ENCODE data around the gene KRT9. TPM values are rescaled to one million over a fixed set of nuclear protein-coding genes. Genes with fewer than 3 reads are reported as not detected.

Gene KRT9
- total RNA-seq, 3 donors from 2014 or later: 0.44 TPM; not detected in 2

DNA sequence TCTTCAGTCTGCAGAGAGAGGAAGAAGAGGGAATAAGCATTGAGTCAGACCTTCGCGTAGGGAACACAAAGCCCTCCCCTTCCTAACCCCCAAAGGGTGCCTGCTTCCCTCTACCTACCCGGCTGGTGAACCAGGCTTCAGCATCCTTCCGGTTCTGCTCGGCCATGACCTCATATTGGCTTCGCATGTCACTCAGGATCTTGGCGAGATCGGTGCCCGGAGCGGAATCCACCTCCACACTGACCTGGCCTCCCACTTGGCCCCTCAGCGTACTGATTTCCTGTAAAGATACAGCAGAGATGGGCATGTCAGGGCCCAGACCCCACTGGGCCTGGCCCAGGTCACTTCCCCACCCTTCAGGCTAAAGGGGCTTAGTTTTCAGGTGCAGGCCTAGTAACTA lies 47.6 kb downstream of the KRT9 start:
- intact Hi-C loops (cut with DNase I; ENCODE audit: low total_unique reads): no loop called here
- DNase-seq (ENCODE audit: low spot score in 2 of 2): no peak
- no peaks in the 10 kb centered on the region for H3K9me3 ChIP-seq
- peaks cover 0 to 6% of the 10 kb centered on the region in 2 donors for H3K4me1 ChIP-seq
- H3K36me3 ChIP-seq: no peaks in the 10 kb centered on the region
- peak overlapping the region; percentile 77 to 89 for H3K27ac ChIP-seq
- H3K4me3 ChIP-seq: peak overlapping the region in 2 of 3 donors; percentile 57 to 69
- H3K27me3 ChIP-seq: peaks cover 3 to 15% of the 10 kb centered on the region in 2 donors
- TF ChIP-seq POLR2AphosphoS5 (IDR thresholded peaks at IDR 0.05) (peak in 1 of 3 donors; percentile 23), POLR2A (IDR thresholded peaks at IDR 0.05) (no peak)
- TF ChIP-seq, protein P1, sequence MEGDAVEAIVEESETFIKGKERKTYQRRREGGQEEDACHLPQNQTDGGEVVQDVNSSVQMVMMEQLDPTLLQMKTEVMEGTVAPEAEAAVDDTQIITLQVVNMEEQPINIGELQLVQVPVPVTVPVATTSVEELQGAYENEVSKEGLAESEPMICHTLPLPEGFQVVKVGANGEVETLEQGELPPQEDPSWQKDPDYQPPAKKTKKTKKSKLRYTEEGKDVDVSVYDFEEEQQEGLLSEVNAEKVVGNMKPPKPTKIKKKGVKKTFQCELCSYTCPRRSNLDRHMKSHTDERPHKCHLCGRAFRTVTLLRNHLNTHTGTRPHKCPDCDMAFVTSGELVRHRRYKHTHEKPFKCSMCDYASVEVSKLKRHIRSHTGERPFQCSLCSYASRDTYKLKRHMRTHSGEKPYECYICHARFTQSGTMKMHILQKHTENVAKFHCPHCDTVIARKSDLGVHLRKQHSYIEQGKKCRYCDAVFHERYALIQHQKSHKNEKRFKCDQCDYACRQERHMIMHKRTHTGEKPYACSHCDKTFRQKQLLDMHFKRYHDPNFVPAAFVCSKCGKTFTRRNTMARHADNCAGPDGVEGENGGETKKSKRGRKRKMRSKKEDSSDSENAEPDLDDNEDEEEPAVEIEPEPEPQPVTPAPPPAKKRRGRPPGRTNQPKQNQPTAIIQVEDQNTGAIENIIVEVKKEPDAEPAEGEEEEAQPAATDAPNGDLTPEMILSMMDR (IDR thresholded peaks at IDR 0.05): no peak

DNA sequence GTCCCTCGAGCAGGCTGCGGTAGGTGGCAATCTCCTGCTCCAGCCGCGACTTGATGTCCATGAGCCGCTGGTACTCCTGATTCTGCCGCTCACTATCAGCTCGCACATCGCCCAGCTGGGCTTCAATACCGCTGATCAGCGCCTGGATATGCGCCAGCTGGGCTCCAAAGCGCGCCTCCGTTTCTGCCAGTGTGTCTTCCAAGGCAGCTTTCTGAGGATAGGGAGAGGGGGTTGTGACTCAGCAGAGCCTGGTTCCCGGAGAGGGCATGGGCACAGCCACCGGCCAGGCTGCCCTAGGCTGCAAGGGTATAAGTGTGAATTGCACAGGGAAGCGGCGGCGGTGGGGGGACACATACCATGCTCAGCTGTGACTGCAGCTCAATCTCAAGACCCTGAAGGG lies 48.1 kb downstream of the KRT9 start:
- H3K9me3 ChIP-seq: no peaks in the 10 kb centered on the region
- H3K4me1 ChIP-seq: peaks cover 0 to 6% of the 10 kb centered on the region in 2 donors
- H3K27ac ChIP-seq: peak overlapping the region; percentile 77 to 89
- DNase-seq (ENCODE audit: low spot score in 2 of 2): no peak
- TF ChIP-seq, protein P1 (IDR thresholded peaks at IDR 0.05): no peak
- TF ChIP-seq POLR2AphosphoS5 (IDR thresholded peaks at IDR 0.05): peak in 1 of 3 donors; percentile 27
- H3K27me3 ChIP-seq: peaks cover 3 to 15% of the 10 kb centered on the region in 2 donors
- no peaks in the 10 kb centered on the region for H3K36me3 ChIP-seq
- intact Hi-C loops (cut with DNase I; ENCODE audit: low total_unique reads): no loop called here
- H3K4me3 ChIP-seq: peak overlapping the region in 2 of 3 donors; percentile 57 to 69

DNA sequence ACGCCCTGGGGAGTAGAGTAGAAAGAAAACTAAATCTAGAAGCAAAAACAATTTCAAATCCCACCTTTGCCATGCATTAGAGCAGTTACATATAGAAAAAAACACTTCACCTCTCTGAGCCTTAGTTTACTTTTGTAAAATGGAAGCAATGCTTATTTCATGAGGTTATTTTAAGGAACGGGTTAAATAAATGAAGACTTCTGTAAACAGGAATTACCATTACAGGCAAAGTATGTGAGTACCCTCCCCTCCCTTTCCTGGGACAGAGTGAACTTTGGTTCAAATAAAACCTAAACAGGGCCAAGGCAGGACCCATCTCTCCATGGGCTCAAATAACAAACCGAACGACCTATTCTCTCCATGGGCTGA lies 48.6 kb downstream of the KRT9 start:
- Histone ChIP-seq H3K36me3 (no peaks in the 10 kb centered on the region), H3K9me3 (no peaks in the 10 kb centered on the region), H3K27ac (peak overlapping the region; percentile 77 to 89), H3K4me1 (peaks cover 0 to 6% of the 10 kb centered on the region in 2 donors), H3K27me3 (peaks cover 3 to 12% of the 10 kb centered on the region in 2 donors), H3K4me3 (peak overlapping the region in 2 of 3 donors; percentile 57 to 69)
- DNase-seq (ENCODE audit: low spot score in 2 of 2): no peak
- no peak for TF ChIP-seq POLR2A (IDR thresholded peaks at IDR 0.05)
- TF ChIP-seq, protein P1 (IDR thresholded peaks at IDR 0.05): no peak
- intact Hi-C loops (cut with DNase I; ENCODE audit: low total_unique reads): no loop called here

DNA sequence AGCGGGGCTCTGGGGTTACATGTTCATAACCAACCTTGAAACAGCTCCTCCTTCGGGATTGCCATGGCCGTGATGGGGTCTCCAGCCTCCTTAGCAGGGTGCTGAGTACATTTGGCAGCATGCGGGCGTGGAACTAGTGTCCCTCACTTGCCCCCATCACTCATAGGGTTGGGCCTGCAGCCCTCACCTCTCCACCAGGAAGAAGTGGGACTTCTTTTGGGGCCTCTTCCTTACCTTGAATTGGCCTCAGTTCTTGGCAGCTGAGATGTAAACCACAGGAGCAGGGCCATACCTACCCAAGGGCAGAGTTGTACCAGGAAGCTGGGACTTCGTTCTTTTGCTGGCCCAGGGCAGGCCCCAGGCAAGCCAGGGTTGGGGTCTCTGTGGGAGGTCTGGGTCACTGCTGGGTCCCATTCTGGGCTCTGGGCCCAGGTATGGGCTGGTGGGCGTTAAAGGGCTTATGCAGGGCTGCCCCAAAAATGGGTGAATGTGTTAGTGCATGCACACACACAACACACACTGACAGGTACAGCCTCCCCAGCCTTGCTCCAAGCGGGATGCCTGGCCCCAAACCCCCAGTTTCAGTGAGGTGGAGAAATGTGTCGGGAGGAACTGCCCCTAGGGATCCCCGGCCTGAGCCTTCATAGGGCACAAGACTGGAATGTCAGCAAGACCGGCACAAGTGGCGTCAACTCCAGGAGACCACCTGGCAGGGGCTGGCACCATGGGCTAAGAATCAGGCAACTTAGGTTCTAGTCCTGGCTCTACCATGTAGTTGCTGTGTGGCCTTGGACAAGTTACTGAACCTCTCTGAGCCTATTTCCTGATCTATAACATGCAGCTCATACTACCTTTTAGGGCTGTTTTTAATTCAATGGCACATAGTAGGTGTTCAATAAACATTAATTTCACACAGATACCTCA lies 49.3 kb downstream of the KRT9 start:
- Histone ChIP-seq H3K27ac (peak overlapping the region; percentile 89 to 92), H3K9me3 (no peaks in the 10 kb centered on the region), H3K4me1 (peaks cover 0 to 6% of the 10 kb centered on the region in 2 donors), H3K27me3 (peaks cover 3 to 6% of the 10 kb centered on the region in 2 donors), H3K36me3 (no peaks in the 10 kb centered on the region), H3K4me3 (peak overlapping the region in 2 of 3 donors; percentile 15 to 35)
- peak; percentile 81 to 86 for DNase-seq (ENCODE audit: low spot score in 2 of 2)
- TF ChIP-seq POLR2AphosphoS5 (IDR thresholded peaks at IDR 0.05): peak in 2 of 3 donors; percentile 33 to 49
- TF ChIP-seq POLR2A (IDR thresholded peaks at IDR 0.05): no peak
- intact Hi-C loops (cut with DNase I; ENCODE audit: low total_unique reads): no loop called here

DNA sequence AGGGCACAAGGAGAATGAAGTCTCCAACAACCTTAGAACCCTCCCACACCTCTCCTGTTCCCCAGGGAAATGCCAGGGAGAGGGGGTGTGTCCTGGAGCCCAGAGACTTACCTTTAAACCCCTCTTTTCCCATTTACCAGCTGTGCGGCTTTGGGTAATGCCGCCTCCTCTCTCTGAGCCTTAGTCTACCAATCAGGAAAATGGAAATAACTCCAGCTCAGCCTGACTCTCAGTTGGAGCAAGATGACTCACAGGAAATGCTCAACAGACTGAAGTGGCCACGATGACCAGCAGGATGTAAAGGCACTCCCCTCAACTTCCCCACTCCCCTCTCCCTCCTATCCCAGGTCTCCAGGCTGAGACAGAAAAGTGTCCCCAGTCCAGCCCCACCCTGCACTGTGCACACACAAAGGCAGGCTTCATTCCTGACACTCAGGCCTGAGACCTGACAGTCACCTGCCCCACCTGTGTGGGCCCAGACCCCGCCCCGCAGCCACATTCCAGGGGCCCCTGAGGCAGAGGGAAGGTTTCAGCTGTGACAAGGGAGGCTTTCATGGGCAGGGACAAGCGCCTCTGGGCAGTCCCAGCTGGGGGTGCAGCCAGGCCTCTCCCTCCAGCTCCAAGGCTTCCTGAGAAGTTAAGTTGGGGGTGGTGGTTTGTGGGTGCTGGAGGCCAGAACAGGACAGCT lies 50.1 kb downstream of the KRT9 start:
- no peaks in the 10 kb centered on the region for H3K27me3 ChIP-seq
- peaks cover 0 to 6% of the 10 kb centered on the region in 2 donors for H3K4me1 ChIP-seq
- DNase-seq (ENCODE audit: low spot score in 2 of 2): peak; percentile 84 to 92
- TF ChIP-seq, protein P1 (IDR thresholded peaks at IDR 0.05): peak in 1 of 3 donors; percentile 38
- TF ChIP-seq POLR2A (IDR thresholded peaks at IDR 0.05) (no peak), POLR2AphosphoS5 (IDR thresholded peaks at IDR 0.05) (peak in 2 of 3 donors; percentile 32 to 53)
- intact Hi-C loops (cut with DNase I; ENCODE audit: low total_unique reads): no loop called here
- H3K36me3 ChIP-seq: no peaks in the 10 kb centered on the region
- H3K27ac ChIP-seq: peak overlapping the region; percentile 89 to 92
- peak overlapping the region in 2 of 3 donors; percentile 35 to 54 for H3K4me3 ChIP-seq
- H3K9me3 ChIP-seq: no peaks in the 10 kb centered on the region
